DMS 273 (cell line): ENCODE measurements around the gene NTHL1.
A peak's percentile ranks its signal among the peaks of the same experiment; 100 is the strongest.

Experiments used
- DNase-seq: peaks from one replicate; lab custom pipeline; 2025; ENCODE audit not compliant: unreplicated experiment; lab: John Stamatoyannopoulos, UW

NTHL1 gene

GRCh38 chr16:1998360-1998835 is 49.2 kb downstream of the NTHL1 start:
- DNase-seq: no peak

GRCh38 chr16:1997494-1998359 is 49.9 kb downstream of the NTHL1 start:
- DNase-seq: no peak

GRCh38 chr16:1993731-1994131 is 53.9 kb downstream of the NTHL1 start:
- DNase-seq: peak; percentile 47

GRCh38 chr16:1992704-1993317 is 54.8 kb downstream of the NTHL1 start:
- no peak for DNase-seq

GRCh38 chr16:1991948-1992703 is 55.5 kb downstream of the NTHL1 start:
- DNase-seq: peak; percentile 33

- no peak for DNase-seq
Measured at GRCh38 chr16:1991588-1991947, 56.1 kb downstream of the NTHL1 start.

- DNase-seq: no peak
Measured at GRCh38 chr16:1991135-1991551, 56.5 kb downstream of the NTHL1 start.

GRCh38 chr16:1990351-1991134 is 57.1 kb downstream of the NTHL1 start:
- DNase-seq: peak; percentile 45

- no peak for DNase-seq
Measured at GRCh38 chr16:1990101-1990350, 57.6 kb downstream of the NTHL1 start.
